ENCODE data around the gene ALDOB. TPM values are rescaled to one million over a fixed set of nuclear protein-coding genes. Genes with fewer than 3 reads are reported as not detected.

Gene ALDOB
- total RNA-seq, 1 experiment from 2014 or later, result not detected

GRCh38 chr9:101421653-101422065, 13.9 kb downstream of the ALDOB start:
- no peak overlapping the region for H4K5ac ChIP-seq (ENCODE audit: insufficient read length, low read depth, low read length)
- H3K27me3 ChIP-seq (ENCODE audit: insufficient read depth, low read length), result no peaks in the 10 kb centered on the region
- no peak overlapping the region for H2AFZ ChIP-seq (ENCODE audit: low read length)
- no peak overlapping the region for H3K4me2 ChIP-seq (ENCODE audit: insufficient read depth, insufficient read length, low read length)
- no peak overlapping the region for H3K9ac ChIP-seq (ENCODE audit: extremely low read depth, insufficient read length, low read length)
- H3K23ac ChIP-seq (ENCODE audit: insufficient read length, low read depth, low read length), result no peak overlapping the region
- no peaks in the 10 kb centered on the region for H3K79me2 ChIP-seq (ENCODE audit: insufficient read depth, low read length)
- no peak overlapping the region for H4K91ac ChIP-seq (ENCODE audit: insufficient read length, low read depth, low read length)
- no peak overlapping the region for H3T11ph ChIP-seq (ENCODE audit: low read length)
- no peaks in the 10 kb centered on the region for H3K79me1 ChIP-seq (ENCODE audit: insufficient read depth, low read depth, low read length, poor library complexity, severe bottlenecking)
- H3K9me3 ChIP-seq (ENCODE audit: control insufficient read depth, low read depth, low read length), result no peaks in the 10 kb centered on the region
- no peak overlapping the region for H2BK120ac ChIP-seq (ENCODE audit: low read depth, low read length, poor library complexity, severe bottlenecking)
- no peak overlapping the region for H2BK12ac ChIP-seq (ENCODE audit: insufficient read length, low read depth, low read length)
- no peak overlapping the region for H2BK5ac ChIP-seq (ENCODE audit: insufficient read length, low read length)
- Mint-ChIP-seq H3K27me3 (ENCODE audit: low read depth) (peaks cover 7% of the 10 kb centered on the region), H3K36me3 (ENCODE audit: insufficient read depth in 1 of 3, low read depth in 3 of 3) (no peaks in the 10 kb centered on the region), H3K4me1 (peaks cover 2 to 4% of the 10 kb centered on the region in 2 experiments; a peak in 3 of 4 replicates), H3K9me3 (no peaks in the 10 kb centered on the region; a peak in 1 of 5 replicates), H3K4me3 (no peak overlapping the region), H3K27ac (no peak overlapping the region; a peak in 1 of 7 replicates)
- H3K23me2 ChIP-seq (ENCODE audit: insufficient read length, low read depth, low read length, poor library complexity, severe bottlenecking), result no peaks in the 10 kb centered on the region
- no peak for DNase-seq
- no peak overlapping the region for H3K27ac ChIP-seq (ENCODE audit: insufficient read length, low read depth, low read length)
- no peaks in the 10 kb centered on the region for H4K20me1 ChIP-seq (ENCODE audit: control insufficient read depth, insufficient read depth, insufficient read length)
- no peak overlapping the region for H3K14ac ChIP-seq (ENCODE audit: insufficient read depth, low read length)
- H4K8ac ChIP-seq (replicated peaks; ENCODE audit: insufficient read length, low read depth, low read length), result no peak overlapping the region
- H2AK5ac ChIP-seq (ENCODE audit: insufficient read length, low read length), result no peak overlapping the region
- H3K4me1 ChIP-seq (ENCODE audit: insufficient read depth, low read length), result no peaks in the 10 kb centered on the region
- H2BK20ac ChIP-seq (ENCODE audit: low read depth, low read length, poor library complexity, severe bottlenecking), result no peak overlapping the region
- no peak overlapping the region for H3K56ac ChIP-seq (ENCODE audit: insufficient read length, low read depth, low read length)
- H2BK15ac ChIP-seq (ENCODE audit: low read depth, low read length), result no peak overlapping the region
- WGBS (ENCODE audit: extremely low coverage, insufficient read length, low lambda C conversion rate), result no CpG with 5 or more reads among the region's 5 CpGs
- H3K18ac ChIP-seq (ENCODE audit: insufficient read length, low read depth, low read length), result no peak overlapping the region
- TF ChIP-seq, protein P1, sequence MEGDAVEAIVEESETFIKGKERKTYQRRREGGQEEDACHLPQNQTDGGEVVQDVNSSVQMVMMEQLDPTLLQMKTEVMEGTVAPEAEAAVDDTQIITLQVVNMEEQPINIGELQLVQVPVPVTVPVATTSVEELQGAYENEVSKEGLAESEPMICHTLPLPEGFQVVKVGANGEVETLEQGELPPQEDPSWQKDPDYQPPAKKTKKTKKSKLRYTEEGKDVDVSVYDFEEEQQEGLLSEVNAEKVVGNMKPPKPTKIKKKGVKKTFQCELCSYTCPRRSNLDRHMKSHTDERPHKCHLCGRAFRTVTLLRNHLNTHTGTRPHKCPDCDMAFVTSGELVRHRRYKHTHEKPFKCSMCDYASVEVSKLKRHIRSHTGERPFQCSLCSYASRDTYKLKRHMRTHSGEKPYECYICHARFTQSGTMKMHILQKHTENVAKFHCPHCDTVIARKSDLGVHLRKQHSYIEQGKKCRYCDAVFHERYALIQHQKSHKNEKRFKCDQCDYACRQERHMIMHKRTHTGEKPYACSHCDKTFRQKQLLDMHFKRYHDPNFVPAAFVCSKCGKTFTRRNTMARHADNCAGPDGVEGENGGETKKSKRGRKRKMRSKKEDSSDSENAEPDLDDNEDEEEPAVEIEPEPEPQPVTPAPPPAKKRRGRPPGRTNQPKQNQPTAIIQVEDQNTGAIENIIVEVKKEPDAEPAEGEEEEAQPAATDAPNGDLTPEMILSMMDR (conservative IDR thresholded peaks at IDR 0.05), result no peak
- no peak overlapping the region for H3K4ac ChIP-seq (ENCODE audit: low read depth, low read length)
